T-helper 2 cell treated with Interferon-gamma antibody and Interleukin-4, amounts not matched to agents 100 ng/mL and 5 ng/mL, for 36 hours (primary cell): ENCODE measurements around the gene UPF3A. TPM values are rescaled to one million over a fixed set of nuclear protein-coding genes. Genes with fewer than 3 reads are reported as not detected.
"Not testable (repeated sequence)": the region's sequence is repeated elsewhere in the genome, so short reads cannot be mapped to it uniquely, and the experiment has no call there.

Experiments used
- intact Hi-C: fragments of 100-400 bp; cut with micrococcal nuclease; formaldehyde crosslinking; loops from one replicate; pipeline ENCODE4 v1.15.1; 2023
- total RNA-seq: library from RNA; stranded (reverse); gene quantifications from 2 replicates; pipeline ENCODE4 v1.2.3, GENCODE V29; 2022

Gene UPF3A
- total RNA-seq, 1 donor from 2014 or later, result 62.4 TPM

- intact Hi-C loops, result no loop called here
These were observed 17.8 kb upstream of the UPF3A start for GRCh38 chr13:114263578-114263977.

GRCh38 chr13:114264313-114264712 lies 17.1 kb upstream of the UPF3A start:
- intact Hi-C loops, result not testable (repeated sequence)

DNA sequence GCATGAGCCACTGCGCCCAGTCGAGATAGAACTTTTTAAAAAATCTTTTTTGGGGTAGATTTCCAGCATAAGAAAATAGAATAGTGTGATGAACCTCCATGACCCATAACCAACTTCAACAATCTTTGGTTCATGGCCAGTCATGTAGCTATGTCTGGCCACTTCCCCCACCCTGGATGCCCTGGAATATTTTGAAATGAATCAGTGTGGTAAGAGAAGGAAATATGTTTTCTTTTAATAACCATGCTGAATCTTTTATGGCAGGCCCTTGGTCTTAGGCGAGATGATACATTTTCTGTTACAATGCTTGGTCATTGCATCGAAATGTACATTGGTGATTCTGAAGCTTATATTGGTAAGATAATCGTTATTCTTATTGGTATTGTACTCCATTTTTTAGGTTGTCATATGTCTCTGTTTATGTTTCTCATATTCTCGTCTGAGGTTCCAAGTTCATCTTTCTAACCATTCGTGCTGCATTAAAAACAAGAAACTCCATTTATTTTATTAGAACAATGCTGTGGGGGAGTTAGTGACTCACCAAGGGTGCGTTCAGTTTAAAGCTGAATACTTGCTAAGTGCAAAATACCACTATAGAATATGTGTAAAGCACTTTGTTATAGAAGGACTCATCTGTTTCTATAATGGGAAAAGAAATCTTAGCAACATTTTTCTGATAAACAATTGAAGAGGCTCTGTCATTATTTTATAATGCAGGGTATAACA lies 16.4 kb upstream of the UPF3A start:
- intact Hi-C loops, result no loop called here

GRCh38 chr13:114266241-114266640 lies 15.2 kb upstream of the UPF3A start:
- intact Hi-C loops, result no loop called here

- intact Hi-C loops, result no loop called here
These were observed 12.8 kb upstream of the UPF3A start for GRCh38 chr13:114268344-114269280.

- intact Hi-C loops, result no loop called here
These were observed 12.1 kb upstream of the UPF3A start for GRCh38 chr13:114269281-114269770.

DNA sequence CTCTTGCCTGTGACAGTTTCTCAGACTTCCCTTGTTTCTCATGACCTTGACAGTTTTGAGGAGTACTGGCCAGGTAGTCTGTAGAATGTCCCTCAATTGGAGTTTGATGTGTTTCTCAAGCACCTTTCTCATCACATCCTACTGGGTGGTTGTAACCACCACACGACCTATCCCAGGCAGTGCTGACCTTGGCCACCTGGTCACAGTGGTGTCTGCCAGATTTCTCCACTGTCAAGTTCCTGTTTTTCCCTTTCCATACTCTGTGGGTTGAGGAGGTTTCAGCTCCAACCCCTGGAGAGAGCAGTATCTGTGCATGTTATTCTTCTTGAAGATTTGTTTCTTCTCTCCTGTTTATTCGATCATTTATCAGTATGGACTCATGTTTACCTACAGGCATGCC lies 8.4 kb upstream of the UPF3A start:
- intact Hi-C loops, result no loop called here

- intact Hi-C loops, result no loop called here
These were observed 6.1 kb upstream of the UPF3A start for GRCh38 chr13:114275304-114275703.

DNA sequence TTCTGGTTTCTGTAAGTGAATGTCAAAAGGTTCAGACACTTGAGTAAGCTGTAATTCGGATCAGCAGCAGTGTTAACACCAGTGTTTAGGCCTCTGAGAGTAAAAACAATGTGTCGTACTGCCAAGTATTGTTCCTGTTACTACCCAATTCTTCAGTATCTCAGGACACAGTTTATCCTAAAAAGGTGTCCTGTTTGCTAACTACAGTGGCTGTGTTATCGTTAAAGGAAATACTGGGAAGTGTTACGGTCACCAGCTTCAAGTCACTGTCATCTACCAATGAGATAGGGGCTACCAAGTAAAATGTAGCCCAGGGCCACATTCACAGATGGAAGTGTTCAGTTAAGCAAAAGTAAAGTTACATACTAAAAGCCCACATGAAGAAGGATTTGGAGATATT lies 2.3 kb upstream of the UPF3A start:
- intact Hi-C loops, result no loop called here

GRCh38 chr13:114279758-114280355 lies 1.5 kb upstream of the UPF3A start:
- intact Hi-C loops, result loop anchor here (2.0 kb wide), 1 partner anchor 45 kb away; the partner anchor contains the start of gene CDC16

- intact Hi-C loops, result no loop called here
These were observed 755 bp downstream of the UPF3A start for GRCh38 chr13:114282041-114282670.

DNA sequence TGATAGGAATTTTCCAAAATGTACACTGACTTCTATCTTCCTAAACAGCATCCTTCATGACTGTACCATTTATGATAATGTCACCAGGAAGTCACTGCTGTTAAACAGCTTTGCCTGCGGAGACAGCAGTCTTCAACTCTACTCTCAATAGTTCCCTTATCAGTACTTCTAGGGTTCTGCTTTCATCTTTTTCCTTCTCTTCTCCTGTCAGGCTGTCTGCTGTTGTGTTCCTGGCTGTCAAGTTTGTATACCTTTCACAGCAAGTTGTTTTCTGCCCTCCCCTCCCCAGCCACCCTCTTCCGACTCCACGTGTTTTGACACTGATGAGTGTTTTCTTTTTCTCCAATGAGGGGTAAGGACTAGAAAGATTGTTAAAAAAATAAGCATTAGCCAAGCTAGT lies 2.2 kb downstream of the UPF3A start:
- intact Hi-C loops, result no loop called here

- intact Hi-C loops, result no loop called here
These were observed 3.3 kb downstream of the UPF3A start for GRCh38 chr13:114284680-114285079.

DNA sequence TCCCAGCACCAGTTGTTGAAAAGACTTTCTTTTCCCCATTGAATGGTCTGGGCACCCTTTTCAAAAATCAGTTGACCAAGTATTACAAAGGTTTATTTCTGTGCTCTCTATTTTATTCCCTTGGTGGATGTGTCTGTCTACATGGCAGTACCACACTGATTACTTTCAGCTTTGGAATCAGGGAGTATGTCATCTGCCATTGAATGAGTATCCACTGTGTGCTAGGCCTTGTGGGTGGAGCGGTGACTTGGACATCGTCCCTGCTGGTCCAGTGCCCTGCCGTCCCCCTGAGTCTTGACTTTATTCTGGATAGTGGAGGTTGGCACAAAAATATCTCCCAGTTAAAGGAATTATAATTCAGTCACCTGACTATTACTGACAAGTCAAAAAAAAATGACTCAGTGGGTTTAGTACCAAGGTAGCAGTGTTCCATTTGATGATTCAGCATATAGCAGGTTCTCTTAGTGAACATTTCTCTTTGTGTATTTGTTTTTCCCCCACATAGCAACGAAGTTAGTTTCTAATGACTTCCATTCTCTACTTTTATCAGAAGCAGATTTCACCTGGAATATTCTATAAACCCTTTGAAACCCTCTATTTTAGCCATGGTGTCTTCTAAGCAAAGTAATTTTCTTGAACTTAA lies 3.9 kb downstream of the UPF3A start:
- intact Hi-C loops, result no loop called here

DNA sequence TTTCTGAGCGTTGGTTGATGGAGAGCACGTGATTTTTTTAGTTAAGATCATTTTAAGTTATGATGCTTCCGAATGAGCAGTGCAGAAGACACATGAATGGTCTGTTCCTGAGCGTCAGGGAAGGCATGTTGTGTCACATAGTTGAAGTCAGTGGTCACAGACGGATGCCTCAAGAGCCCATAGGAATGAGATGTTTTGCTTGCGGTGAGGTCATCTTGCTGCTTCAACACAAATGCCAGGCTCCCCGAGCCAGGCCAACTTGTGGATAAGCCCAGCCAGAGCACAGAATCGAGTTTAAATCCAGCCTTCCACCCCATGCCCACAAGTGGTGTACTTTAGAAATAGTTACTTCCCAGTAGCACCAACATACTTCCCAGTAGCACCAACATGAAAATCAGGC lies 5.4 kb downstream of the UPF3A start:
- intact Hi-C loops, result no loop called here

DNA sequence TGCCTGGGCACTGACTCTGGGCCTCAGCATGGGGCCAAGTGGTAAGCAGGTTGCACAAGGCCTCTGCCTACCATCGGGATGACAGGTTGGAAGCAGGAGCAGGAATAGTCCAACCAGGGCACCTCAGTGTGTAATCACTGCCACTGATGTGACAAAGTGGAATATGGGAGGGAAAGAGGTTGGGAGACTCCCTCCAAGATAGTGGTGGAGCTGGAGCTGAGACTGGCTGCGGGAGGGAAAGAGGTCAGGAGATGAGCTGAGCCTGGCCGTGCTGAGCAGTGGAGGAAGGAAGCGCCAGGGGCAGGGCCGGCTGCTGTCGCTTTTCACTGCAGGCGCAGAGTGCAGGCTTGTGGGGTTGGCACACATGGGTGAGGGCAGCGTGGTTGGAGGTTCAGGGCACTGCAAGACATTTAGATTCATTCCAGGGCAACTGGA lies 6.8 kb downstream of the UPF3A start:
- intact Hi-C loops, result no loop called here

GRCh38 chr13:114296448-114296847 lies 15.0 kb downstream of the UPF3A start:
- intact Hi-C loops, result no loop called here

GRCh38 chr13:114296902-114297301 lies 15.5 kb downstream of the UPF3A start:
- intact Hi-C loops, result no loop called here

GRCh38 chr13:114298866-114299265 lies 17.5 kb downstream of the UPF3A start:
- intact Hi-C loops, result no loop called here

- intact Hi-C loops, result no loop called here
These were observed 18.4 kb downstream of the UPF3A start for GRCh38 chr13:114299604-114300305.
